IMR-90 (cell line): Measurements from ENCODE around the gene LY9. TPM values are rescaled to one million over a fixed set of nuclear protein-coding genes. Genes with fewer than 3 reads are reported as not detected.

Experiments
- ATAC-seq: fragments of 200-7000 bp; cut with Tn5 transposase; 2 replicates; pipeline ENCODE4 v1.9.1; 2020; ENCODE audit warnings: low read depth, mild to moderate bottlenecking, moderate library complexity
- BruUV-seq: library from RNA; stranded (reverse); fragments of 400-500 nt; replicated peaks from 2 replicates; lab custom pipeline; 2021; lab: Mats Ljungman, UMichigan
- CTCF ChIA-PET: fragments of 300-600 bp; formaldehyde crosslinking; extraction: SDS; loops from one replicate; lab custom pipeline; 2021; ENCODE audit warnings: antibody characterized with exemption; lab: Yijun Ruan, JAX
- POLR2A ChIA-PET: fragments of 300-600 bp; sonication (Branson Sonifier 250); formaldehyde crosslinking; loops from one replicate; lab custom pipeline; 2022; ENCODE audit warnings: antibody characterized with exemption; ENCODE audit not compliant: unreplicated experiment; lab: Charles Lee
- DNase-seq: peaks from one replicate; pipeline ENCODE4 v3.0.0; 2013
- H2AFZ ChIP-seq: replicated peaks from 2 replicates; pipeline ENCODE3; 2013; ENCODE audit warnings: low read length, mild to moderate bottlenecking; ENCODE audit not compliant: poor library complexity
- H2AK5ac ChIP-seq: 2 replicates; pipeline ENCODE4 v1.6.1; 2013; ENCODE audit warnings: low read depth, low read length, inconsistent platforms
- H2AK9ac ChIP-seq: replicated peaks from 2 replicates; pipeline ENCODE3; 2013; ENCODE audit warnings: mild to moderate bottlenecking, low read depth, low read length, moderate library complexity; ENCODE audit not compliant: poor library complexity
- H2BK120ac ChIP-seq: 2 replicates; pipeline ENCODE4 v1.6.1; 2013; ENCODE audit warnings: low read depth, low read length, inconsistent platforms
- H2BK15ac ChIP-seq: 3 replicates; pipeline ENCODE4 v1.6.1; 2013; ENCODE audit warnings: low read depth, low read length, inconsistent platforms
- H2BK20ac ChIP-seq: 2 replicates; pipeline ENCODE4 v1.6.1; 2013; ENCODE audit warnings: low read depth, mild to moderate bottlenecking, inconsistent platforms, low read length, moderate library complexity
- H2BK5ac ChIP-seq: 2 replicates; pipeline ENCODE4 v1.6.1; 2013; ENCODE audit warnings: mild to moderate bottlenecking, low read depth, low read length, inconsistent platforms; ENCODE audit not compliant: poor library complexity, severe bottlenecking
- H3K14ac ChIP-seq: replicated peaks from 2 replicates; pipeline ENCODE4 v1.6.1; 2013; ENCODE audit warnings: low read depth, low read length, inconsistent platforms
- H3K18ac ChIP-seq: 2 replicates; pipeline ENCODE4 v1.6.1; 2013; ENCODE audit warnings: low read depth, low read length, control low read depth
- H3K23ac ChIP-seq: 2 replicates; pipeline ENCODE4 v1.6.1; 2013; ENCODE audit warnings: low read depth, low read length, inconsistent platforms
- H3K27ac ChIP-seq: 2 replicates; pipeline ENCODE4 v1.5.1; 2013; ENCODE audit warnings: mild to moderate bottlenecking, control low read depth, low read length; ENCODE audit not compliant: insufficient read depth
- H3K27me3 ChIP-seq: 2 replicates; pipeline ENCODE4 v1.6.1; 2013; ENCODE audit warnings: low read length; ENCODE audit not compliant: control insufficient read depth, insufficient read depth
- H3K36me3 ChIP-seq: 2 replicates; pipeline ENCODE4 v1.6.1; 2013; ENCODE audit warnings: low read length, mixed read lengths; ENCODE audit not compliant: control insufficient read depth, insufficient read depth
- H3K4ac ChIP-seq: 2 replicates; pipeline ENCODE4 v1.6.1; 2013; ENCODE audit warnings: low read depth, low read length, inconsistent platforms
- H3K4me1 ChIP-seq: 2 replicates; pipeline ENCODE4 v1.6.1; 2013; ENCODE audit warnings: low read length, mixed read lengths; ENCODE audit not compliant: control insufficient read depth, insufficient read depth
- H3K4me2 ChIP-seq: 2 replicates; pipeline ENCODE4 v1.6.1; 2013; ENCODE audit warnings: low read depth, mild to moderate bottlenecking, control low read depth, low read length, moderate library complexity
- H3K4me3 ChIP-seq: 2 replicates; pipeline ENCODE4 v1.5.1; 2013; ENCODE audit warnings: low read depth, mild to moderate bottlenecking, control low read depth, low read length, moderate library complexity; ENCODE audit not compliant: insufficient read depth
- H3K56ac ChIP-seq: 2 replicates; pipeline ENCODE4 v1.6.1; 2013; ENCODE audit warnings: low read length, inconsistent platforms; ENCODE audit not compliant: insufficient read depth; ENCODE audit errors: extremely low read depth
- H3K79me1 ChIP-seq, 2 experiments: 2 replicates each; pipeline ENCODE4 v1.6.1; 2013; ENCODE audit warnings: low read length in 2 of 2, inconsistent platforms in 1 of 2, low read depth in 1 of 2
- H3K9ac ChIP-seq: 2 replicates; pipeline ENCODE4 v1.6.1; 2013; ENCODE audit warnings: low read depth, low read length, control low read depth
- H3K9me1 ChIP-seq: 2 replicates; pipeline ENCODE4 v1.6.1; 2013; ENCODE audit warnings: low read length, inconsistent platforms; ENCODE audit not compliant: insufficient read depth
- H3K9me3 ChIP-seq: 2 replicates; pipeline ENCODE4 v1.6.1; 2013; ENCODE audit warnings: low read length; ENCODE audit not compliant: control insufficient read depth, insufficient read depth
- H4K20me1 ChIP-seq: 2 replicates; pipeline ENCODE4 v1.6.1; 2013; ENCODE audit warnings: low read length, inconsistent platforms; ENCODE audit not compliant: insufficient read depth
- H4K5ac ChIP-seq: 2 replicates; pipeline ENCODE4 v1.6.1; 2013; ENCODE audit warnings: mild to moderate bottlenecking, low read depth, low read length, control low read depth
- H4K8ac ChIP-seq, 2 experiments: 2 replicates each; pipeline ENCODE4 v1.6.1; 2013; ENCODE audit warnings: low read depth in 2 of 2, low read length in 2 of 2, control low read depth in 1 of 2, inconsistent platforms in 1 of 2
- H4K91ac ChIP-seq: 2 replicates; pipeline ENCODE4 v1.6.1; 2013; ENCODE audit warnings: low read depth, low read length, inconsistent platforms; ENCODE audit not compliant: insufficient read depth
- BHLHE40 ChIP-seq: fragments of 150-350 bp; IDR thresholded peaks from 2 replicates; pipeline ENCODE4 v1.6.1; 2016; ENCODE audit warnings: mild to moderate bottlenecking, low read depth, low read length
- CEBPB ChIP-seq: IDR thresholded peaks from 2 replicates; pipeline ENCODE4 v1.6.1; 2012; ENCODE audit warnings: low read depth, low read length, improper control_type of control experiment
- CHD1 ChIP-seq: IDR thresholded peaks from 2 replicates; pipeline ENCODE4 v1.6.1; 2012; ENCODE audit warnings: low read depth, low read length, improper control_type of control experiment
- CTCF ChIP-seq: conservative IDR thresholded peaks from 2 replicates; pipeline ENCODE4 v1.5.1; 2012; ENCODE audit warnings: mild to moderate bottlenecking, low read depth, low read length, improper control_type of control experiment
- ELK1 ChIP-seq: fragments of 150-350 bp; IDR thresholded peaks from 2 replicates; pipeline ENCODE4 v1.6.1; 2016; ENCODE audit warnings: low read depth, mild to moderate bottlenecking, low read length, moderate library complexity, borderline replicate concordance
- FOS ChIP-seq: fragments of 150-350 bp; IDR thresholded peaks from 2 replicates; pipeline ENCODE4 v1.6.1; 2016; ENCODE audit warnings: low read depth, low read length
- MAFK ChIP-seq: IDR thresholded peaks from 2 replicates; pipeline ENCODE4 v1.6.1; 2012; ENCODE audit warnings: low read depth, low read length, improper control_type of control experiment
- MAZ ChIP-seq: IDR thresholded peaks from 2 replicates; pipeline ENCODE4 v1.6.1; 2012; ENCODE audit warnings: low read depth, mild to moderate bottlenecking, low read length, improper control_type of control experiment, moderate library complexity, borderline replicate concordance
- MXI1 ChIP-seq: IDR thresholded peaks from 2 replicates; pipeline ENCODE4 v1.6.1; 2012; ENCODE audit warnings: low read depth, mild to moderate bottlenecking, low read length, moderate library complexity, borderline replicate concordance
- NFE2L2 ChIP-seq: fragments of 150-350 bp; IDR thresholded peaks from 2 replicates; pipeline ENCODE4 v1.6.1; 2016; ENCODE audit warnings: low read depth, mild to moderate bottlenecking, low read length
- POLR2A ChIP-seq: IDR thresholded peaks from 2 replicates; pipeline ENCODE4 v1.6.1; 2012; ENCODE audit warnings: mild to moderate bottlenecking, low read depth, low read length
- RAD21 ChIP-seq: IDR thresholded peaks from 2 replicates; pipeline ENCODE4 v1.6.1; 2012; ENCODE audit warnings: low read length, improper control_type of control experiment
- RCOR1 ChIP-seq: IDR thresholded peaks from 2 replicates; pipeline ENCODE4 v1.6.1; 2012; ENCODE audit warnings: mild to moderate bottlenecking, low read length, improper control_type of control experiment; ENCODE audit not compliant: insufficient replicate concordance
- RFX5 ChIP-seq: IDR thresholded peaks from 2 replicates; pipeline ENCODE4 v1.8.0; 2012; ENCODE audit warnings: low read depth, mild to moderate bottlenecking, low read length, moderate library complexity
- SMC3 ChIP-seq: fragments of 150-350 bp; IDR thresholded peaks from 2 replicates; pipeline ENCODE4 v1.6.1; 2016; ENCODE audit warnings: low read depth, mild to moderate bottlenecking, antibody characterized with exemption, low read length, moderate library complexity
- USF2 ChIP-seq: fragments of 150-350 bp; IDR thresholded peaks from 2 replicates; pipeline ENCODE4 v1.6.1; 2017; ENCODE audit warnings: mild to moderate bottlenecking, antibody characterized with exemption, low read length, low read depth
- WGBS, 2 experiments: methylation state at CpG; one replicate each; pipeline versions ENCODE4 v1.1.5 to v1.1.7; 2013; ENCODE audit warnings: missing lambda C conversion rate in 2 of 2; ENCODE audit not compliant: insufficient read length in 1 of 2; ENCODE audit errors: extremely low coverage in 2 of 2; 5-methylcytosine and 5-hydroxymethylcytosine counted together
- dilution Hi-C: fragments of 300-500 bp; cut with HindIII; formaldehyde crosslinking; loops from one replicate; pipeline ENCODE4 v1.14.3; 2018; ENCODE audit warnings: low sequenced_read_pairs; ENCODE audit not compliant: unreplicated experiment
- in situ Hi-C: fragments of 300-500 bp; cut with MboI; formaldehyde crosslinking; loops from 3 replicates; pipeline ENCODE4 v1.14.3; 2019; ENCODE audit warnings: low sequenced_read_pairs, inconsistent platforms, mixed read lengths
- intact Hi-C: fragments of 100-400 bp; cut with micrococcal nuclease; formaldehyde crosslinking; loops from 2 replicates; pipeline ENCODE4 v1.10.0; 2022
- polyA plus RNA-seq, 3 experiments: library from polyadenylated mRNA; depleted of rRNA; stranded (reverse); fragments of >200 nt; gene quantifications; 2 replicates each; pipeline ENCODE4 v1.2.3, GENCODE V29; 2012; ENCODE audit warnings: low replicate concordance in 1 of 3
- total RNA-seq: library from RNA; depleted of rRNA; stranded (reverse); fragments of >200 nt; gene quantifications from 2 replicates; pipeline ENCODE4 v1.2.3, GENCODE V29; 2012

The LY9 gene
- total and polyA plus RNA-seq, 2 of the 4 experiments (the other 2 are of a cell fraction), result not detected

- DNase-seq, result no peak
- WGBS, 2 experiments, result 20% methylated on average over 1 of the region's 2 CpGs; no CpG with 5 or more reads in 1 of the 2 experiments
- Histone ChIP-seq H3K79me1 (no peaks in the 10 kb centered on the region), H4K5ac (no peak overlapping the region), H2AK9ac (no peak overlapping the region), H3K9me1 (no peaks in the 10 kb centered on the region), H2BK20ac (no peak overlapping the region), H3K23ac (no peak overlapping the region), H2BK15ac (no peak overlapping the region), H2AFZ (no peak overlapping the region), H4K20me1 (no peaks in the 10 kb centered on the region), H3K27me3 (no peaks in the 10 kb centered on the region), H4K91ac (no peak overlapping the region), H3K4me1 (no peaks in the 10 kb centered on the region), H2BK120ac (no peak overlapping the region), H2BK5ac (no peak overlapping the region), H3K4ac (no peak overlapping the region), H3K4me3 (no peak overlapping the region), H3K36me3 (no peaks in the 10 kb centered on the region), H3K9me3 (no peaks in the 10 kb centered on the region), H2AK5ac (no peak overlapping the region), H3K18ac (no peak overlapping the region), H3K9ac (no peak overlapping the region), H4K8ac (no peak overlapping the region), H3K14ac (no peak overlapping the region), H3K4me2 (no peak overlapping the region), H3K56ac (no peak overlapping the region), H3K27ac (no peak overlapping the region)
- intact Hi-C loops, result no loop called here
- in situ Hi-C loops, result no loop called here
- POLR2A ChIA-PET, result no interaction called here
- ATAC-seq, result no peak
- dilution Hi-C loops, result no loop called here
- CTCF ChIA-PET, result no interaction called here
- TF ChIP-seq NFE2L2, result no peak
- no peak for TF ChIP-seq FOS
- TF ChIP-seq RCOR1, result no peak
- TF ChIP-seq POLR2A, result no peak
- TF ChIP-seq ELK1, result no peak
- TF ChIP-seq MAFK, result no peak
- no peak for TF ChIP-seq CTCF
- no peak for TF ChIP-seq SMC3
- TF ChIP-seq USF2, result no peak
- no peak for TF ChIP-seq MAZ
- TF ChIP-seq RAD21, result no peak
- no peak for TF ChIP-seq BHLHE40
- TF ChIP-seq CHD1, result no peak
- TF ChIP-seq RFX5, result no peak
- no peak for TF ChIP-seq MXI1
- TF ChIP-seq CEBPB, result no peak
- BruUV-seq, result no TSS peak
Observed at GRCh38 chr1:160761886-160762285, 34.1 kb upstream of the LY9 start.
